ENCODE data around the gene ADAMTSL3. TPM values are rescaled to one million over a fixed set of nuclear protein-coding genes. Genes with fewer than 3 reads are reported as not detected.
"Not testable (repeated sequence)": the region's sequence is repeated elsewhere in the genome, so short reads cannot be mapped to it uniquely, and the experiment has no call there.

ADAMTSL3 gene
- total RNA-seq, 1 donor = under 0.01 TPM

GRCh38 chr15:83695901-83696425, 42.0 kb downstream of the ADAMTSL3 start:
- no peak overlapping the region for H3K4me3 ChIP-seq (ENCODE audit: low read depth, low read length)
- TF ChIP-seq, protein P1, sequence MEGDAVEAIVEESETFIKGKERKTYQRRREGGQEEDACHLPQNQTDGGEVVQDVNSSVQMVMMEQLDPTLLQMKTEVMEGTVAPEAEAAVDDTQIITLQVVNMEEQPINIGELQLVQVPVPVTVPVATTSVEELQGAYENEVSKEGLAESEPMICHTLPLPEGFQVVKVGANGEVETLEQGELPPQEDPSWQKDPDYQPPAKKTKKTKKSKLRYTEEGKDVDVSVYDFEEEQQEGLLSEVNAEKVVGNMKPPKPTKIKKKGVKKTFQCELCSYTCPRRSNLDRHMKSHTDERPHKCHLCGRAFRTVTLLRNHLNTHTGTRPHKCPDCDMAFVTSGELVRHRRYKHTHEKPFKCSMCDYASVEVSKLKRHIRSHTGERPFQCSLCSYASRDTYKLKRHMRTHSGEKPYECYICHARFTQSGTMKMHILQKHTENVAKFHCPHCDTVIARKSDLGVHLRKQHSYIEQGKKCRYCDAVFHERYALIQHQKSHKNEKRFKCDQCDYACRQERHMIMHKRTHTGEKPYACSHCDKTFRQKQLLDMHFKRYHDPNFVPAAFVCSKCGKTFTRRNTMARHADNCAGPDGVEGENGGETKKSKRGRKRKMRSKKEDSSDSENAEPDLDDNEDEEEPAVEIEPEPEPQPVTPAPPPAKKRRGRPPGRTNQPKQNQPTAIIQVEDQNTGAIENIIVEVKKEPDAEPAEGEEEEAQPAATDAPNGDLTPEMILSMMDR (IDR thresholded peaks at IDR 0.05; ENCODE audit: insufficient read depth, low read depth, low read length) = no peak
- no peak for DNase-seq (ENCODE audit: low read depth)

DNA sequence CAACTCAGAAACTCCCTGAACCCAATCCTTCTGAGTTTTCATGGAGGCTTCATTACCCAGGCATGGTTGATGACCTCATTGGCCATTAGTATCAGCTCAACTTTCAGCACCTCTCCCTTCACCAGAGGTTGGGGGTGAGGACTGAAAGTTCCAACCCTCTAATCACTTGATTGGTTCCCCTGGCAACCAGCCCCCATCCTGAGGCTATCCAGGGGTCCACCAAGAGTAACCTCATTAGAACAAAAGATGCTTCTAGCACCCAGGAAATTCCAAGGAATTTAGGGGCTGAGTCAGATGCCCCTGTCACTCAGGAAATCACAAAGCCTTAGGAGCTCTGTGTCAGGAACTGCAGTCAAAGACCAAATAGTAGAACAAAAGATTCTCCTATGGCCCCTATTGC, 43.8 kb downstream of the ADAMTSL3 start:
- H3K4me3 ChIP-seq (ENCODE audit: low read depth, low read length) = no peak overlapping the region
- no peak for DNase-seq (ENCODE audit: low read depth)
- TF ChIP-seq, protein P1 (IDR thresholded peaks at IDR 0.05; ENCODE audit: insufficient read depth, low read depth, low read length) = no peak

DNA sequence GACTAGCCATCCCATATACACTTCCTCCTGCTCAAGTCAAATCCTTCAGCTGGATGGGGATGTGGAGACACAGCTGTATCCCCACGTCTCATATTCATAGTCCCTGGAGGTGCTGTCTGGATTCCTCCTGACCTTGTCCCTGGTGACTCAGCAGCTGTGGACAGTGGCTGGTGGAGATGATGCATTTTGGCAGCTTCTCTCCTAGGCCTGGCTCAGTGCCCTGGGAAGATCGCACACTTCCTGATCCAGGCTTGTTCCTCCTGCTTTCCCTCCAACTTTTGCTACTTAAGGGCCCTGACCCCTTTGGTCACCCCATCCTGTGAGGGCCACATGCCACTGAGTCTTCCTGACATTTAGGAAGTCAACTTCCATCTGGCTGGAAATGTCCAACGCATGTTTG, 44.4 kb downstream of the ADAMTSL3 start:
- peak; percentile 26 for DNase-seq (ENCODE audit: low read depth)
- no peak overlapping the region for H3K4me3 ChIP-seq (ENCODE audit: low read depth, low read length)
- TF ChIP-seq, protein P1 (IDR thresholded peaks at IDR 0.05; ENCODE audit: insufficient read depth, low read depth, low read length) = no peak

DNA sequence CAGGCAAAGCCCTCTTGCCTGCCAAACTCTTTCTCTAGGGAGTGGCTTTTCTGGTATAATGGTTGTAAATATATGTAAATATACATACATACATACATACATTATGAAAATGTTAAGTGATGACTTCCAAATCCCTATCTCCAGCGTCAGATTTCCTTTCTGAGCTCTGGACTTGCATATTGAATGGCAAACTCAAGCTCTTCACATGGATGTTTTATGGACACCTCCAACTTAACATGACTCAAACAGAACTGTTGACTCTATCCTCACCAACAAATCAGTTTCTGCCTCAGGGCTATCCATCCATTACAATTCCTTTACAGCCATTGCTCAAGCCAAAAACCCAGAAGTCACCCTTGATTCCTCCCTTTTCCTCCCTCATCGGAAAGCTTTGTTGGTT, 45.1 kb downstream of the ADAMTSL3 start:
- TF ChIP-seq, protein P1 (IDR thresholded peaks at IDR 0.05; ENCODE audit: insufficient read depth, low read depth, low read length) = no peak
- DNase-seq (ENCODE audit: low read depth) = no peak

GRCh38 chr15:83700082-83700481, 46.2 kb downstream of the ADAMTSL3 start:
- TF ChIP-seq, protein P1 (IDR thresholded peaks at IDR 0.05; ENCODE audit: insufficient read depth, low read depth, low read length) = no peak
- H3K4me3 ChIP-seq (ENCODE audit: low read depth, low read length) = no peak overlapping the region
- DNase-seq (ENCODE audit: low read depth) = no peak

More for the DNA sequence above, 45.1 kb downstream of the ADAMTSL3 start:
- H3K4me3 ChIP-seq (ENCODE audit: low read depth, low read length) = no peak overlapping the region

- H3K4me3 ChIP-seq (ENCODE audit: low read depth, low read length); DNase-seq (ENCODE audit: low read depth): not testable (repeated sequence)
These were observed 48.4 kb downstream of the ADAMTSL3 start for GRCh38 chr15:83702314-83702713.

GRCh38 chr15:83708328-83708727, 54.4 kb downstream of the ADAMTSL3 start:
- TF ChIP-seq, protein P1 (IDR thresholded peaks at IDR 0.05; ENCODE audit: insufficient read depth, low read depth, low read length) = no peak
- DNase-seq (ENCODE audit: low read depth) = no peak
- H3K4me3 ChIP-seq (ENCODE audit: low read depth, low read length) = no peak overlapping the region

Measured in fibroblast of villous mesenchyme (primary cell).